SW480 (cell line): ENCODE data around the gene C2orf92.

Experiments
- DNase-seq: peaks from one replicate; pipeline ENCODE4 v3.0.0-alpha.2; 2016; ENCODE audit warnings: low spot score

C2orf92 gene

GRCh38 chr2:97745474-97746174 is 76.1 kb downstream of the C2orf92 start:
- peak; percentile 63 for DNase-seq

- no peak for DNase-seq
These were observed 77.8 kb downstream of the C2orf92 start for GRCh38 chr2:97747285-97747684.

GRCh38 chr2:97747716-97748115 is 78.2 kb downstream of the C2orf92 start:
- no peak for DNase-seq

DNA sequence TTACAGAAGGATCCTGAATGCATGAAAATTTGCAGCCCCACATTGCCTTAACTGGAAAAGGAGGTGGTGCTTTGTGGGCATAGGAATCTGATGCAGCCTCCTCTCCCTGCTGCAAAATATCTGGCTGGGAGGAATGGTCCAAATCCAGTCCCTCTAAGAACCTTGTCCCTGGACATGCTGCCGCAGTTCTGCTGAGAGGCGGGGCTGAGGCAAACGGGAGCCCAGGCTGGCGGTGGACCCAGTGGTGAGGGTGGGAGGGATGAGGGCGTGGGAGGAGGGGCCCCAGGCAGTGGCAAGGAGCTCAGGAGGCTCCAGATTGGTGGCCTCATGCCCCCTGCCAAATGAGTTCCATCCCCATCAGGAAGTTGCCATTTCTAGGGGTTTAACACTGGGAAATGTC is 80.1 kb downstream of the C2orf92 start:
- DNase-seq = no peak

- no peak for DNase-seq
These were observed 80.5 kb downstream of the C2orf92 start for GRCh38 chr2:97750017-97750416.

- DNase-seq = peak; percentile 42
These were observed 82.2 kb downstream of the C2orf92 start for GRCh38 chr2:97751752-97752151.
